A549 (cell line): ENCODE measurements around the gene FPR1.

Experiments used
- BHLHE40 ChIP-seq: IDR thresholded peaks from 2 replicates; pipeline ENCODE4 v1.6.1; 2012; ENCODE audit warnings: low read depth, low read length, inconsistent platforms
- CHD4 ChIP-seq: fragments of 200-600 bp; sonication (generic); IDR thresholded peaks from 2 replicates; pipeline ENCODE4 v1.6.1; 2016; ENCODE audit warnings: antibody characterized with exemption, mild to moderate bottlenecking, borderline replicate concordance
- TF ChIP-seq, protein P1 (sequence below): fragments of >200 bp; sonication (Bioruptor Twin); formaldehyde crosslinking; IDR thresholded peaks from 3 replicates; pipeline ENCODE4 v1.5.1; 2016
- TF ChIP-seq, protein P2 (sequence below): fragments of 150-350 bp; IDR thresholded peaks from 2 replicates; pipeline ENCODE4 v1.6.1; 2014; ENCODE audit warnings: low read depth, mild to moderate bottlenecking, low read length

DNA sequence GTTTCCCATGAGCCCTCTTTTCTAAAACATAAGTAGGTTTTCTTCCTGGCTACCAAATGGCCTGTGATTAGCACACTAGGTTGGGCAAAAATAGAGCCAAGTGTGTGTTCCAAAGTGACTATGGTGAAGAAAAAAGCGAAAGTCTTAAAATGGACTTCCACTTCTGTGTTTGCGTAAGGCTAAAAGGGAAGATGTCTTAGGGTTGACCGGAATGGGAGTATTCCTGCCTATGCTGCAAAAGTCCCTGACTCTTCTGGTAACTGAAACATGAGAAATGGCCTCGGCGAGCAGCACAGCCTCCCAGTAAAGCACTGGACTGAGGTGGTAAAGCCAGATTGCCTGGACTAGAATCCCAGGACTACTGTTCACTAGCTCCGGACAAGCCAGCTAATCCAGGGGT, 2.4 kb upstream of the FPR1 start:
- TF ChIP-seq, protein P1, sequence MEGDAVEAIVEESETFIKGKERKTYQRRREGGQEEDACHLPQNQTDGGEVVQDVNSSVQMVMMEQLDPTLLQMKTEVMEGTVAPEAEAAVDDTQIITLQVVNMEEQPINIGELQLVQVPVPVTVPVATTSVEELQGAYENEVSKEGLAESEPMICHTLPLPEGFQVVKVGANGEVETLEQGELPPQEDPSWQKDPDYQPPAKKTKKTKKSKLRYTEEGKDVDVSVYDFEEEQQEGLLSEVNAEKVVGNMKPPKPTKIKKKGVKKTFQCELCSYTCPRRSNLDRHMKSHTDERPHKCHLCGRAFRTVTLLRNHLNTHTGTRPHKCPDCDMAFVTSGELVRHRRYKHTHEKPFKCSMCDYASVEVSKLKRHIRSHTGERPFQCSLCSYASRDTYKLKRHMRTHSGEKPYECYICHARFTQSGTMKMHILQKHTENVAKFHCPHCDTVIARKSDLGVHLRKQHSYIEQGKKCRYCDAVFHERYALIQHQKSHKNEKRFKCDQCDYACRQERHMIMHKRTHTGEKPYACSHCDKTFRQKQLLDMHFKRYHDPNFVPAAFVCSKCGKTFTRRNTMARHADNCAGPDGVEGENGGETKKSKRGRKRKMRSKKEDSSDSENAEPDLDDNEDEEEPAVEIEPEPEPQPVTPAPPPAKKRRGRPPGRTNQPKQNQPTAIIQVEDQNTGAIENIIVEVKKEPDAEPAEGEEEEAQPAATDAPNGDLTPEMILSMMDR, result no peak
- TF ChIP-seq CHD4 (no peak), BHLHE40 (no peak)
- TF ChIP-seq, protein P2, sequence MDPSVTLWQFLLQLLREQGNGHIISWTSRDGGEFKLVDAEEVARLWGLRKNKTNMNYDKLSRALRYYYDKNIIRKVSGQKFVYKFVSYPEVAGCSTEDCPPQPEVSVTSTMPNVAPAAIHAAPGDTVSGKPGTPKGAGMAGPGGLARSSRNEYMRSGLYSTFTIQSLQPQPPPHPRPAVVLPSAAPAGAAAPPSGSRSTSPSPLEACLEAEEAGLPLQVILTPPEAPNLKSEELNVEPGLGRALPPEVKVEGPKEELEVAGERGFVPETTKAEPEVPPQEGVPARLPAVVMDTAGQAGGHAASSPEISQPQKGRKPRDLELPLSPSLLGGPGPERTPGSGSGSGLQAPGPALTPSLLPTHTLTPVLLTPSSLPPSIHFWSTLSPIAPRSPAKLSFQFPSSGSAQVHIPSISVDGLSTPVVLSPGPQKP, result no peak
